Measurements from ENCODE around the gene MAGI2.

GRCh38 chr7:78435355-78435754, 1018.1 kb downstream of the MAGI2 start:
- no peak for TF ChIP-seq CTCF (IDR thresholded peaks at IDR 0.05)
- TF ChIP-seq POLR2A (IDR thresholded peaks at IDR 0.05) = no peak

Data from body of pancreas (tissue), 4 donors.